DMS114 treated with DMSO at 0.1 percent for 48 hours (cell line): ENCODE measurements around the gene SLC22A31.

Experiments
- DNase-seq: peaks from one replicate; lab custom pipeline; 2025; ENCODE audit not compliant: unreplicated experiment; lab: John Stamatoyannopoulos, UW

The SLC22A31 gene

DNA sequence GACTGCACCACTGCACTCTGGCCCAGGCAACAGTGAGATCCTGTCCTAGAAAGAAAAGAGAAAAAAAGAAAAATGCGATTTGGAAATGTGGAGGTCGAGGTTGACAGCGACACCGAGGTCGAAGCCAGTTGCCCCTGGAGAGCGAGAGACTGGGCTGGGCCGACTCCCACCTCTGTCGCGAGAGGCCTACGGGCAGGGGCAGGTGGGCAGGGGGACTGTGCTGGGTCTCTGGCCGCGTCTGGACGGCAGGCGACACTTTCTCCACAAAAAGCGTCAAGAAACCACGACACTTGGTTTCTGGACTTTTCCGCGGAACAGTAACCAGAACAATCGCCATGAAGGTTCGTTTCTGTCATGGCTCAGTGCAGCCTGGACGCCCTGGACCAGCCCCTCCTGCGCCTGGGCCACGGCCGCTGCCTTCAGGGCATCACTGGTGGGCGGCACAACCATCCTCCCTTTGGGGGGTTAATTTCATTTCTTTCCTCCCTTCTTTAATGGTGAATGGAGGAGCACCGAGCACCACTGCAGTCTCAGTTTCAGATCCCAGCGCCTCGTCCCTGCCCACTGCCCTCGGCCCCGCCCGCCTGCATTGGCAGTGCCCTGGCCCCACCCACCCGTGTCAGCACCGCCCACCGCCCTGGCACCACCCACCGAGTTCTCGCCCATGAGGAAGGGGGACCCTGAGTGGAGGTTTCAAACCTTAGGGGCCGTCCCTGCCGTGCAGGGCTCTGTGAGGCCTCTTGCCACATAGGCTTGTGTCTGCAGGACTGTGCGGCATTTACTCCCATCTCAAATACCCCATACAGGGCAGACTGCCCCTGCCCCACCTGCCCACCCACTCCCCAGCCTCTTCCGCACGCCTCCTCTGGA lies 47.3 kb downstream of the SLC22A31 start:
- DNase-seq: no peak

DNA sequence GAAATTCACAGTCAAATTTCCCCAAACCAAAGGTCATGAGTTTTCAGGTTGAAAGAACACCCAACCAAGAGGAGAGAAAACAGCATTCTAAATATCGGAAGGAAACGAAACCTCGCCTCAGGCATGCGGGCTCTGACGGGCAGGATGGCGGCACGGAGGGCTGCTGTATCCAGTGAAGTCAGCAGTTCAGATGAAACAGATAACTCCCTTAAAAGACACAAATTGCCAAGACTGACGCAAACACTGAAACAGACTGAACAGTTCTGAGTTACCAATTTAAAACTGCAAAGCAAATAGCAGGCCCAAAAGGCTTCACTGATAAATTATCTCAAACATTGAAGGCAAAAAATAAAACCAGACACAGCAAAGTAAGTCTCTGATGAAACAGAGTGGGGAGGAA lies 49.4 kb downstream of the SLC22A31 start:
- DNase-seq: no peak

DNA sequence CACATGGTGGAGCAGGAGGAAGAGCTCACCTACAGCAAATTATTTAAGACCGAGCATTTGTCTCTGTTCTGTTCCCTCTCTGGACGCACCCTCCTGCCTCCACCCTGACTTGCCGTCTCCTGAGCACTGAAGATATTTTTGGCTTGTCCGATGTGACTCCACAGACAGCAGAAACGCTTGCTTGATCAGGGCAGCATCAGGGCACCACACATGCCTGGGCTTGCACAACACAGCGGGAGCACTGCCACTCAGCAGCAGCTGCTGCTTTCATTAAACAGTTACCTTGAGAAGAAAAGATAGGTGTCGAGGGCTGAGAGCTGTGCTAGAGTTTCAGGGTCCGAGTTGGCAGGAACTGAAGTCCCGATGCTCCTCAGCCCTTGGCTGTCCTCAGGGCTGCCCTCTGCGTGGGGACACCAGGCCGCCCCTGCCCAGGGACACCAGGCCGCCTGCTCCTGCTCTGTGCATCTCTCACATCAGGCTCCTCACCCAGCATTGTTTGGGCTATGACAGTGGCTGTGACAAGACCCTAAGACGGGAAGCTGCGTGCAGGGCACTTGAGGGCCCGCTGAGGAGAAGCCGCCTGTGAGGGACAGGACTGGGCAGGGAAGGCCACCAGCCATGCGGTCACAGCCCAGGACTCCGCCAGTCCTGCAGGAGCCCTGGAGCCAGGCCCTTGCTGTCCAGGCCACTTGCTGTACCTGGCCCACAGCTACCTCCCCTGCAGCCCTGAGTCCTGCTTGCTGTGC lies 50.1 kb downstream of the SLC22A31 start:
- no peak for DNase-seq

DNA sequence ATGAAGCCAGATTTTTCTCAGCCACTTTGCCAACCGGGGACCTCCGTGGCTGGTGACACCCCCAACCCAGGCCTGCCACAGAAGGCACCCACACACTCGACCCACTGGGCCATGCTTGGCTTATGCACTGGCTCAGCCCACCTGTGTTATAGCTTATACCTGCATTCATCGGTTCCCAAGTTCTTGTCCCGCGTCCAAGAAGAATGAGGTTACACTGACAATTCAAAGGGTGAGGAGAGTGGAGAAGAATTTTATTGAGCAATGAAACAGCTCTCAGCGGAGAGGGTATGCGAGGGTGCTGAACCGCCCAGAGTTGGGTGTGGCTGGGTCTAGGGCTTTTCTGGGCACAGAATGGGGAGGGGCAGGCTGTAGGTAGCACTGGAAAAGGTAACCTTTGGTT lies 51.0 kb downstream of the SLC22A31 start:
- no peak for DNase-seq

DNA sequence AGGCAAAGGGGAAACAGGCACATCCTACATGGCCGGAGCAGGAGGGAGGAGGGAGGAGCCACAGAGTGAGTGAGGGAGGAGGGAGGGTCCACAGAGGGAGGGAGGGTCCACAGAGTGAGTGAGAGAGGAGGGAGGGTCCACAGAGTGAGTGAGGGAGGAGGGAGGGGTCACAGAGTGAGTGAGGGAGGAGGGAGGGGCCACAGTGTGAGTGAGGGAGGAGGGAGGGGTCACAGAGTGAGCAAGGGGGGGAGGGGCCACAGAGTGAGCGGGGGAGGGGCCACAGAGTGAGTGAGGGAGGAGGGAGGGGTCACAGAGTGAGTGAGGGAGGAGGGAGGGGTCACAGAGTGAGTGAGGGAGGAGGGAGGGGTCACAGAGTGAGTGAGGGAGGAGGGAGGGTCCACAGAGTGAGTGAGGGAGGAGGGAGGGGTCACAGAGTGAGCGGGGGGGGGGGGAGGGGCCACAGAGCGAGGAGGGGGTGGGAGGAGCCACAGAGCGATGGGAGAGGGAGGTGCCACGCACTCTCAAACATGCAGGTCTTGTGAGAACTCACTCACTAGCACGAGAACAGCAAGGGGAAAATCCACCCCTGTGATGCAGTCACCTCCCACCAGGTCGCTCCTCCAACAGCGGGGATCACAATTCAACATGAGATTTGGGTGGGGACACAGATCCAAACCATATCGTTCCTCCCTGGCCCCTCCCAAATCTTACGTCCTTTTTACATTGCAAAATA lies 53.1 kb downstream of the SLC22A31 start:
- no peak for DNase-seq

- DNase-seq: no peak
Observed at GRCh38 chr16:89146211-89147005, 53.9 kb downstream of the SLC22A31 start.
